Activated T-cell treated with anti-CD3 and anti-CD28 coated beads for 4 hours (primary cell): ENCODE measurements around the gene TRIM14.
"Not testable (repeated sequence)": the region's sequence is repeated elsewhere in the genome, so short reads cannot be mapped to it uniquely, and the experiment has no call there.

Experiments
- DNase-seq: peaks from one replicate; pipeline ENCODE4 v3.0.0-alpha.2; 2020

The TRIM14 gene

DNA sequence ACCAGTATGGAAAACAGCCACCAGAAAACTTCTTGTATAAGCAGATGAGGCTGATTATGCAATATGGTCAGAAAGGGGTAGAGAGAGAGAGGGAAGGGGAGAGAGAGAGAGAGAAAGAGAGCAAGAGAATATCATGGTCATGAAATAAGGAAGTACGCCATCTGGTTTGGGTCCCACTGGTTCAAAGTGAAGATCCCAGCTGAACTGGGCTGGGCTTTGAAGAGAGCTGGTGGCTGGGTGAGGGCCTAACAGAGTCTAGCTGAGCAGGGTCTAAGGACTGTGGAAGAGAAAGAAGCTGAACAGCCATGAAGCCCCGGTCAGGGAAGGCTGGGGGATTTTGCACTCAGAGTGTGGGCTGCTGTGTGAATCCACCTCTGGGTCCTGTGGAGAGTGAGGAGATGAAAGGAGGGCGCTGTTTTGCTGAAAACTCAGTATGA lies 14.6 kb downstream of the TRIM14 start:
- DNase-seq: no peak

DNA sequence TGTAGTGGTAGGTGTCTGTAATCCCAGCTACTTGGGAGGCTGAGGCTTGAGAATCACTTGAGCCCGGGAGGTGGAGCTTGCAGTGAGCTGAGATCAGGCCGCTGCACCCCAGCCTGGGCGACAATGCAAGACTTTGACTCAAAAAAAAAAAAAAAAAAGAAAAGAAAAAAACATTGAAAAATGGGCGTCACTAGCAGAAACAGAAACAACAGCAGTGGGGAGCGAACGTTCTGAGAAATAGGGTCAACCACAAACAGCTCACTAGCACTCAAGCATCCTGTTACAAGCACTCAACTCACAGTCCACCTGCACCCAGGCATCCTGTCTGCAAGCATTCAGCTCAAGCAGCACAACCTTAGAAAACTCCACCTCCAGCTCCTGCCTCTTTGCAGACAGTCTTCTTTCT lies 17.2 kb downstream of the TRIM14 start:
- DNase-seq: peak; percentile 51

DNA sequence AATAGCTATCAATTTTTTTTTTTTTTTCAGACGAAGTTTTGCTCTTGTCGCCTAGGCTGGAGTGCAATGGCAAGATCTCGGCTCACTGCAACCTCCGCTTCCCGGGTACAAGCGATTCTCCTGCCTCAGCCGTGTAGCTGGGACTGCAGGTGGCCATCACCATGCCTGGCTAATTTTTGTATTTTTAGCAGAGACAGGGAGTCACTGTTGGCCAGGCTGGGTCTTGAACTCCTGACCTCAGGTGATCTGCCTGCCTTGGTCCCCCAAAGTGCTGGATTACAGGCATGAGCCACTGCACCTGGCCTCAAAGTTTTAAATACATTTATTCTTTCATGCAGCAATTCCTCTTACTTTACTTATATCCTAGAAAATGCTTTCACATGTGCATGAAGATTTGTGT lies 17.6 kb downstream of the TRIM14 start:
- no peak for DNase-seq

GRCh38 chr9:98100456-98100855 lies 18.6 kb downstream of the TRIM14 start:
- no peak for DNase-seq

GRCh38 chr9:98099898-98100297 lies 19.1 kb downstream of the TRIM14 start:
- no peak for DNase-seq

DNA sequence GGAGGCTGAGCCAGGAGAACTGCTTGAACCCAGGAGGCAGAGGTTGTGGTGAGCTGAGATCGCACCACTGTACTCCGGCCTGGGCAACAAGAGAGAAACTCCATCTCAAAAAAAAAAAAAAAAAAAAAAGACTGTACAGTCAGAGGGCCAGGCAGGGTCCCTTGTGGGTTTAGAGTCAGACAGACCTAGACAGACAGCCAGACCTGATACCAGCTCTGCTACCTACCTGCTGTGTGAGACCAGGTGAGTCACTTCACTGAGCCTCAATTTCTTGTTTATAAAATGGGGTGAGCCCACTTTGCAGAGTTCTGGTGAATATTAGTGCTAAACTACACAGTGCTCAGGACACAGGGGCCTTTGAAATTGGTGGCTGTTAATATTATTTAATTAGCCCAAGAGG lies 19.7 kb downstream of the TRIM14 start:
- DNase-seq: no peak

DNA sequence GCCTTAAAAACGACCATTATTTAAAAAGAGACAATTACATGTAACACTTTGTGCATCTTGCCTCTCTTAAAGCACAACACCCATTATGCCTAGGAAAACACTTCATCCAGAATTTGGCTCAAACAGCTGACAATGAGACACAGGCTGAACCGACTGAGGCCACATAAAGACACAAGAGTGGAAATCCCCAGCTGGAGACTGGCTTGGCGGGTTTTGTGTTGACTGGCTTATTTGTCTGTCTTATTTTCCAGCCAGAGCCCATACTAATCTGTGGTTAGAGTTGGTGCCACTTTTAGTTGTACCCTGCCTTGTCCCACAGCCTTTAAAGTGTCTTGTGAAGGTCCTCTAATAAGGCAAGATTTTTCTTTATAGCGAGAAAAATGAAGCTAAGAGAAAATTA lies 21.2 kb downstream of the TRIM14 start:
- no peak for DNase-seq

DNA sequence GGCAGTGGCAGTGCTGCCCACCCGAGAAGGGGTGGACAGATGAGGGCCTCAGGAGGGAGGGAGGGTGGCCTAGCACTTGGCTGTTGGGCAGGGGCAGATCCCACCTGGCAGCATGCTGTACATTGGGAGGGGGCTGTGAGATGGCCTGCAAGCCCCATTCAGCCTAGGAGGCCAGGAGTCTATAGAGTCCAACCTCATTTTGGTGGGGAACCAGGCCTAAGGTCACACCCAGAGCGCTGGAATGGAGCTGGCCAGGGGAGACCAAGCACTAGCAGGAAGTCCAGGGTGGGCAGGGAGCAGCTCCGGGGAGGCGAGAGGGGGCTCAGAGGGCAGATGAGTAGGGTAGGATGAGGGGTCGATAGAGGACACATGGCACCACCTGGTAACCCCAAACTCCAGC lies 22.9 kb downstream of the TRIM14 start:
- no peak for DNase-seq

DNA sequence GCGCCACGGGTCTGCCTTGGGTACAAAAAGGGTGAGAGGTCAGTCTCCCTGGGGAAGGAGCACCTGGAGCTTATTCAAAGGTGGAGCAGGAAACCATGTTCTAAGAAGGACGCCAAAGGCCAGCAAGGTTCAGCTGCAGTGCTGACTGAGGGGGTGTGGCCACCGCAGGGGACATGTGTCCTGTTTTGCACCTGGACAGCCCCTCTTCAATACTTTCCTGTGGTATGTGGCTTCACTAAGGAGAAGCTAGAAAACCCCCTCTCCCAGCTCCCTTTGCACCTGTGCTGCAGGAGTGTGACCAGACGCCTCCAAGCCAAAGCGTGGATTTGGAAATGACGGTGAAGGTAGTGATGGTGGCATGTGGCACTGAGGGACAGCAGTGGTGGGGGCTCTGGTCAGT lies 23.6 kb downstream of the TRIM14 start:
- no peak for DNase-seq

DNA sequence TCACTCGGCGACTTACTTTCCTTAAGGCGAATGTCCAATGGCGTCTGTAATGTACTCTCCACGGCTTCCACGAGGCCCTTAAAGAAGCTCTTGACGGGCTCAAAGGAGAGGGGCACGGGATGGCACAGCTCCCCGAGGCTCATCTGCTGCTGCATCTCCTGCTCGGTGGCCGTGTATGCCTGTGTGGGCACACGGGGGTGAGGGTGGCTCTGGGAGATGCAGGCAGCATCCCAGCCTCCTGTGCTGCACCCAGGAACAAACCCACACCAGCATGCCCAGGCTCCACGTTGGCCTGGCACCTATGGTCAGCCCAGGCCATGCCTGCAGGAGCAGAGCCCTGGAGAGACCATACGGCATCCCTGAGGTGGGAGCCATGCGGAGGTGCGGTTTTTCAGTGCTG lies 24.2 kb downstream of the TRIM14 start:
- no peak for DNase-seq

GRCh38 chr9:98094316-98094715 lies 24.7 kb downstream of the TRIM14 start:
- no peak for DNase-seq

- DNase-seq: no peak
Measured at GRCh38 chr9:98092613-98092931, 26.4 kb downstream of the TRIM14 start.

GRCh38 chr9:98091735-98092612 lies 27.0 kb downstream of the TRIM14 start:
- no peak for DNase-seq

DNA sequence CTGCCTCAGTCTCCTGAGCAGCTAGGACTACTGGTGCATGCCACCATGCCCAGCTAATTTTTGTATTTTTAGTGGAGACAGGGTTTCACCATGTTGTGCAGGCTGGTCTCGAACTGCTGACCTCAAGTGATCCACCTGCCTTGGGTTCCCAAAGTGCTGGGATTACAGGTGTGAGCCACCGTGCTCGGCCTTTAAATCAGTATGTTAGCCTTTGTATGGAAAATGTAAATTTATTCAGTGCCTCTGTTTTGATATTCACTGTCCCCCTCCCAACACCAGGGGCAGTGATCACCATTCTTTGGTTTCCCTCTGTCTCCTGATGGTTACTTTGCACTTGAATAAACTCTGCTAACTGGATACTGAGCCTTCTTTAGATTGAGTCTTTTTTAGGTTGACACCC lies 28.3 kb downstream of the TRIM14 start:
- not testable (repeated sequence) for DNase-seq

GRCh38 chr9:98087420-98088354 lies 31.3 kb downstream of the TRIM14 start:
- DNase-seq: no peak

- no peak for DNase-seq
Measured at GRCh38 chr9:98086461-98086860, 32.6 kb downstream of the TRIM14 start.

DNA sequence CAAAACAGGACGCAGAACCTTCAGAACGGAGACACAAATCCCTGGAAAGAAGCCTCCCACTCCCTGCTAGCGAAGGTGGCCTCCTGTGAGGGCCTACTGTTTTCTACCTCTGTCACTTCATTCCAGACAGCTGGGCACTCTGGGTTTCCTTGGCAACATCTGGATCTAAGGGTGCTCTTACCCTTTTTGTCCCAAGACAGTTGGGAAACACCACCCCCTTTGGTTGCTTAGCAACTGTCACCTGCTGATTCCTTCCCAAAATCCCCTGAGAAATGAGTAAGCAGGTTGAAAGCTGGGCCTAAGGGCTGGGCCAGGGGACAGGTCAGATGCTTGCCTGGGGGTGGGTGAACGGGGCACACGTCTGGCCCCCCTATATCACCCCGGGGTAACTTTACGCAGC lies 33.1 kb downstream of the TRIM14 start:
- DNase-seq: no peak

DNA sequence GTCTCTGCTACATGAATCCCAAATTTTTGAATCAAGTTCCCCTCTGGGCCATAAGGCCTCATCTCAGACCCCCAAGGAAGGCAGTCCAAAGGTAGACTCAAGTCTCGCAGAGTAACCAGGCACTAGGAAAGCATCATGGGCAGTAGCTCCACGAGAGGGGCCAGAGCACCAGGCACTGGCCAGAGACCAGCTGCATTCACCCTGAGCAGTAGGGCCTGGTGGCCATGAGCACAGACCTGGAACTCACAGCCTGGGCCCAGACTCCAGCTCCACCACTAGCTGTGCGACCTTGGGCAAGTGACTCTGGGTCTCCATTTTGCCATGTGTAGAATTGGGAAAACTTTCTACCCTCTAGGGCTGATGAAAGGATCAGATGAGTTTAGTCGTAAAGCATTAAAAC lies 34.0 kb downstream of the TRIM14 start:
- DNase-seq: no peak

DNA sequence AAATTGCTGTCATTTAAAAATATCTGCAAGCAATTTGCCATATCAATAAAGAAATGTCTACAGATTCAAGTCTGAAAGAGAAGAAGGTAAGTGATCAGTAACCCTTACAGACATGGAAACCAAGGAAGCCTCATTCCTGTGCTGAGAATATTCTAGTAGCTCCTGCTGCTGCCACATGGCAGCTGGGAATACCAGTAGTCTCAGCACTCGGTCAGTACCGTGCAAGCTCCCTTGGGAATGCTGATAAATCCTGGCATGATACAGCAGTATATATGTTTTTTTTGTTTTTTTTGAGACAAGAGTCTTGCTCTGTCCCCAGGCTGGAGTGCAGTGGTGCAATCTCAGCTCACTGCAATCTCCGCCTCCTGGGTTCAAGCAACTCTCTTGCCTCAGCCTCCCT lies 34.6 kb downstream of the TRIM14 start:
- DNase-seq: no peak

GRCh38 chr9:98083566-98084183 lies 35.3 kb downstream of the TRIM14 start:
- DNase-seq: no peak

DNA sequence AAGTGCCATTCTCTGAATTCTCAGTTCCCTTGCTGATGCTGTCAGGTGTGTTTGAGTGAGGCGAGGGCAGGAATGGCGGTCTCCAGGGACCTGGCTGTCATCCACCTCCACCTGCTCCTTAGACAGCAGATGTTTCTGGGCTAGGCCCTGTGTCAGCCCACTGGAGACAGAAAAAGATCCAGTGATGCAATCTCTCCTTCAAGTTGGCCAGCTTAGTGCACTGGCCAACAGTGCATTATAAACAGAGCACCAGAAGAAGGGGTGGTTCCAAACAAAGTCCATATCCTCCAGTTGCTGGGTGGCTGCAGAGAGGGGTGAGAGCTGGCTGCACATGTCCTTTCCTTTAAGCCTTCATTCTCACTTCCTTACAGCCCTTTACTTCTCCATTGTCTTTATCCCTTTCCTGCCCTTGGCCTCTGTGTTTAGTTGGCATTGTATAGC lies 35.9 kb downstream of the TRIM14 start:
- DNase-seq: no peak

DNA sequence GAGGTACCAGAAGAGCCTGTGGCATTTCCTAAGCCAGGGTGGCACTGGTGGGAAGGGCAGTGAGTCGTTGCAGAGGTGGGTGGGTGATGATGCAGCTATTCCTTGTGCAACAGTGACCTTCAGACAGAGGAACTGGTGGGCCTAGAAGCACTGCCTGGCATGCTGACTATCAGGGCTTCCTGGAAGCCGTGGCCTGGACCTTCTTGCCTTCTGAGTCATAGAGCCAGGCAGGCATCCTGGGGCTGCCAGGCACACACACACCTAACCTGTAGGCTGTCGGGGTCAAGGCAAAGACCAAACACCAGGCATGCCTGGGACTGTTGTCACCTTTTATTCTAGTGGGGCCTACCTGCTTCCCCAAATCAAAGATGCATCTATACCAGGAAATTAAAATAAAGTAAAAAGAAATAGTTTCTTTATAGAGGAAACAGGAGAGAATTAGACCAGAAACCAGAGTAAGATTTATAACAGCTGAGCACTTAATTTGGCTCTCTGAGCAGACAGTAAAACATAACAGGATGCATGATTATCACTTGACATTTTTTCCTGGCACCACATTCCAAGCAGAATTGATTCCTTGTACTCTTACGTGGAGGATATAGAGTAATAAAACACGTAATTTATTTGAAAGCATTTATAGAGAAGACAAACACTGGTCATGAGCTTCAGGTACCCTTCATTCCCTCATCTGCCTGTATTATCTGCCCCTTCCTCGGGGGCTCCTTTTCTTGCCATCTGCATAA lies 37.4 kb downstream of the TRIM14 start:
- DNase-seq: peak; percentile 31

DNA sequence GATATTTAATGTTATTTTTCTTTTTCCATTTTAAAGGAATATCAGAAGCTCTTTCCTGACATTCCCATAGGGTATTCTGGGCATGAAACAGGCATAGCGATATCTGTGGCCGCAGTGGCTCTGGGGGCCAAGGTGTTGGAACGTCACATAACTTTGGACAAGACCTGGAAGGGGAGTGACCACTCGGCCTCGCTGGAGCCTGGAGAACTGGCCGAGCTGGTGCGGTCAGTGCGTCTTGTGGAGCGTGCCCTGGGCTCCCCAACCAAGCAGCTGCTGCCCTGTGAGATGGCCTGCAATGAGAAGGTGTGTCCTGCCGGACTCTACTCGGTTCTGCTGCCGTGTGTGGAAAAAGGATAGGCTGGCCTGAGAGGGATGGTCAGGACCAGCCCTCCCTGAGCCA lies 38.2 kb downstream of the TRIM14 start:
- no peak for DNase-seq
